Measurements from ENCODE around the gene CEACAM4.

Gene CEACAM4

DNA sequence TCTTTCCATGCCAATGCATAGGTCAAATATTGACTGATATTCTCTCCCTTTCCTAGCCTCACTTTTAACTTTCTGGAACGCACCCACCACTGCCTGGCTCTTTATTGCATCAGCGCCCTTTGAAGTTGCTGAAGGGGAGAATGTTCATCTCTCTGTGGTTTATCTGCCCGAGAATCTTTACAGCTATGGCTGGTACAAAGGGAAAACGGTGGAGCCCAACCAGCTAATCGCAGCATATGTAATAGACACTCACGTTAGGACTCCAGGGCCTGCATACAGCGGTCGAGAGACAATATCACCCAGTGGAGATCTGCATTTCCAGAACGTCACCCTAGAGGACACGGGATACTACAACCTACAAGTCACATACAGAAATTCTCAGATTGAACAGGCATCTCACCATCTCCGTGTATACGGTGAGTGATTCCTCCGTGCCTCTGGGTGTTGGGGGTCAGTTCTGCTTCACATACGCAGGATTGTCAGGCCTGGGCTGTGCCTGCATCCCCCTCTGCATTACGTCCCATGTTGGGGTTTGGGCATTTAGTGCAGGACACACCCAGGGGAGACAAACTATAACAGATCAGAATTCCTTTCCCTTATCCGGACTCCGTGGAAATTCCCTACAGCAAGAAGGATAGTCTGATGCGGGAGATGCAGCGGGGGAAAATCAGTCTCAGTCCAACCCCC is 49.6 kb downstream of the CEACAM4 start:
- H3K4me3 ChIP-seq: no peak overlapping the region
- no peak overlapping the region for H3K4me2 ChIP-seq
- peaks cover 37% of the 10 kb centered on the region for H3K9me3 ChIP-seq
- no peak for TF ChIP-seq Cebpa-rat (IDR thresholded peaks at IDR 0.05)
- peaks cover 21% of the 10 kb centered on the region for H3K4me1 ChIP-seq
- H3K9ac ChIP-seq: no peak overlapping the region
- H4K20me1 ChIP-seq: peaks cover 20% of the 10 kb centered on the region
- no peak overlapping the region for H3K27ac ChIP-seq
- H3K36me3 ChIP-seq: peaks cover 75% of the 10 kb centered on the region
- H3K27me3 ChIP-seq: no peaks in the 10 kb centered on the region

DNA sequence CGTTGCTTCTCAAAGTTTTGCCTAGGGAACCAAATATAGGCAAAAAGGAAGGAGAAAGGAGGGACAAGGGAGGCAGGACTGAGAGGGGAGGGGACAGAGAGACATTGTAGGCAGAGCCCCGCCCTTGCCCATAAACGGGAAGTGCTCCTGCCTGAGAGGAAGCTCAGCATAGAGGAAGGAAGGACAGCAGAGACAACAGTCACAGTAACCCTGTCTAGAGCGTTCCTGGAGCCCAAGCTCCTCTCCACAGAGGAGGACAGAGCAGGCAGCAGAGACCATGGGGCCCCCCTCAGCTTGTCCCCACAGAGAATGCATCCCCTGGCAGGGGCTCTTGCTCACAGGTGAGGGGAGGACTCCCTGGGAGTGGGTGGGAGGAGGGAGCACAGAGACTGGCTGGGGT is 50.9 kb downstream of the CEACAM4 start, which contains the start of gene CEACAM21:
TSS of gene CEACAM21 (plus strand) at position 169 of the 400 bp plus-strand sequence. CDS start at position 278, 109 bp downstream.
- Histone ChIP-seq H3K4me2 (peak within 1 kb of the TSS; percentile 93), H3K27me3 (no peaks in the 10 kb centered on the region), H3K36me3 (peaks cover 73% of the 10 kb centered on the region)

DNA sequence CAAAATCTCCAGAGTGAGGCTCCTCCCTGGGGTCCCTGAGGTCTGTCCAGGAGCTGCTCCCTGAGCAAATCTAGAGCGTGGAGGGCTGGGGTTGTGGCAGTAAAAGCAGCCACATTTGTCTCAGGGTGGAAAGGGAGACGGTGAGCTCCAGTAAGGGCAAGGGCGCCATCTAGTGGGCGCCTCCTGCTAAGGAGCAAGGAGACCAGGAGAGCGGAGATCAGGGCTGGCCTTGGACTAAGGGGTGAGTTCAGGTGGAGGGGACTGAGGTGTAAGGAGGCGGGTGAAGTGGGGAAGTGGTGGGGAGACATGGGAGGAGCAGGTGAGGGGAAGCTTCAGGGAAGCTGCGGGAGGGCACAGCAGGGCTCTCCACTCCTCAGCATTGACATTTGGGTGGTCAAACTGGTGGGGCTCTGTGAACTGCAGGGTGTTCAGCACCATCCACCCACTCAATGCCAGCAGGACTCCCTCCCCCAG is 56.2 kb downstream of the CEACAM4 start:
- no peak for TF ChIP-seq Cebpa-rat (IDR thresholded peaks at IDR 0.05)
- Histone ChIP-seq H3K9me3 (peaks cover 3% of the 10 kb centered on the region; the same call in 1 of the 2 replicates), H3K4me1 (peaks cover 27% of the 10 kb centered on the region), H3K4me2 (peak overlapping the region; percentile 4; the same call in 1 of the 2 replicates), H3K27me3 (no peaks in the 10 kb centered on the region), H3K4me3 (no peak overlapping the region), H3K27ac (no peak overlapping the region), H4K20me1 (peaks cover 83% of the 10 kb centered on the region), H3K36me3 (peaks cover 61% of the 10 kb centered on the region), H3K9ac (no peak overlapping the region)

More for the DNA sequence above, 50.9 kb downstream of the CEACAM4 start, which contains the start of gene CEACAM21:
- peak within 1 kb of the TSS; percentile 67 for H3K9ac ChIP-seq
- H3K9me3 ChIP-seq: peaks cover 24% of the 10 kb centered on the region
- TF ChIP-seq Cebpa-rat (IDR thresholded peaks at IDR 0.05): no peak
- peak within 1 kb of the TSS; percentile 57 for H3K4me3 ChIP-seq
- peaks cover 33% of the 10 kb centered on the region for H4K20me1 ChIP-seq
- H3K4me1 ChIP-seq: peaks cover 21% of the 10 kb centered on the region
- H3K27ac ChIP-seq: peak within 1 kb of the TSS; percentile 78

- H3K27ac ChIP-seq: no peak overlapping the region
- no peaks in the 10 kb centered on the region for H3K27me3 ChIP-seq
These were observed 56.7 kb downstream of the CEACAM4 start for GRCh38 chr19:41570179-41570578.

DNA sequence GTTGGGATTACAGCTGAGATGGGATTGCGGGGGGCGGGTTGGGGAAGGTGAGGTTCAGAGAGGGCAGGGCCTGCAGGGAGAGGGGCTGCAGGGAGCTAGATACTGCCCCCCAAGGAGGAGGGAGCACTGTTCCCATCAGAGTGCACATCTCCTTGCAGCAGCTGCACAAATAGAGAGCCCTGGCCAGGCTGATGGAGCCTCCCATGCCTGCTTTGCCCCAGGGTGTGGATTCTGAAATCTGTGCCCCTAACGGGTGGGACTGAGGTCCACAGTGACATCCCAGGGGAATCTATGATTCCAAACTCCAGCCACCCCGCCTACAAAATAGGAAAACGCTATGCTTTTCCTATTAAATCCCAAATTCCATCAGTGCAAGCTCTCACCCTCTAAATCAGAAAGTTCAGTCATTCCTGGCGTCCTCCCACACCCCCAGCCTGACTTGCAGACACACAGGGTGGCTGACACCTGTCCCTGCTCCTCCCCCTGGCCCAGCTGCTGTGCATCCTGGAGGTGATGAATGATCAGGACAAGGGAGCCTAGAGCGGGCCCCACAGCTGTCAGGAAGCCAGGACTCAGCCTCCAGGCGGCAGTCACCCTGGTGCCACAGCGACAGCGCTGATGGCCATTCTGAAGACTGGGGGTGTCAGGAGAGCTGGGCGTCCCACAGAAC is 57.3 kb downstream of the CEACAM4 start:
- Histone ChIP-seq H3K9me3 (peaks cover 3% of the 10 kb centered on the region; the same call in 1 of the 2 replicates), H3K36me3 (peaks cover 61% of the 10 kb centered on the region), H3K4me1 (peaks cover 33% of the 10 kb centered on the region), H3K4me2 (peak overlapping the region; percentile 4), H3K9ac (no peak overlapping the region), H3K27ac (no peak overlapping the region), H3K27me3 (no peaks in the 10 kb centered on the region), H4K20me1 (peaks cover 89% of the 10 kb centered on the region), H3K4me3 (no peak overlapping the region)
- TF ChIP-seq Cebpa-rat (IDR thresholded peaks at IDR 0.05): no peak

More at GRCh38 chr19:41570179-41570578, 56.7 kb downstream of the CEACAM4 start:
- H3K4me1 ChIP-seq: peaks cover 27% of the 10 kb centered on the region
- peak overlapping the region; percentile 4; the same call in 1 of the 2 replicates for H3K4me2 ChIP-seq
- no peak for TF ChIP-seq Cebpa-rat (IDR thresholded peaks at IDR 0.05)
- H3K9me3 ChIP-seq: peaks cover 3% of the 10 kb centered on the region; the same call in 1 of the 2 replicates
- peaks cover 83% of the 10 kb centered on the region for H4K20me1 ChIP-seq
- peaks cover 61% of the 10 kb centered on the region for H3K36me3 ChIP-seq
- H3K9ac ChIP-seq: no peak overlapping the region
- H3K4me3 ChIP-seq: no peak overlapping the region
